Spleen (tissue), 11 donors: ENCODE results near the gene SEMA3A. TPM values are rescaled to one million over a fixed set of nuclear protein-coding genes. Genes with fewer than 3 reads are reported as not detected.
A peak's percentile ranks its signal among the peaks of the same experiment; 100 is the strongest.

ENCODE experiments used
- DNase-seq: peaks from one replicate; pipeline ENCODE4 v3.0.0-alpha.2; 2020
- H3K27ac ChIP-seq, 8 donors: fragments of 200-600 bp; sonication (generic) in 7 of 8; 1 replicate in 4 of 8; 2 replicates in 4 of 8; pipeline versions ENCODE4 v1.5.0 to v1.8.0; 2016 to 2021; ENCODE audit warnings: inconsistent platforms in 4 of 8, mild to moderate bottlenecking in 4 of 8, moderate library complexity in 1 of 8
- H3K27me3 ChIP-seq, 7 donors: fragments of 200-600 bp; sonication (generic) in 6 of 7; replicated peaks in 1 of 7; 1 replicate in 4 of 7; 2 replicates in 3 of 7; pipeline versions ENCODE4 v1.5.0 to v1.8.0; 2016 to 2021; ENCODE audit warnings: inconsistent platforms in 3 of 7, mild to moderate bottlenecking in 1 of 7
- H3K36me3 ChIP-seq, 6 donors: fragments of 200-600 bp; sonication (generic) in 5 of 6; 1 replicate in 4 of 6; 2 replicates in 2 of 6; pipeline versions ENCODE4 v1.5.0 to v1.8.0; 2016 to 2021; ENCODE audit warnings: inconsistent platforms in 2 of 6
- H3K4me1 ChIP-seq, 6 donors: fragments of 200-600 bp; sonication (generic) in 5 of 6; 1 replicate in 3 of 6; 2 replicates in 3 of 6; pipeline versions ENCODE4 v1.5.0 to v1.8.0; 2016 to 2021; ENCODE audit warnings: inconsistent platforms in 3 of 6
- H3K4me3 ChIP-seq, 8 donors: fragments of 200-600 bp; sonication (generic) in 7 of 8; 1 replicate in 4 of 8; 2 replicates in 4 of 8; pipeline versions ENCODE4 v1.5.0 to v1.8.0; 2016 to 2021; ENCODE audit warnings: inconsistent platforms in 4 of 8, mild to moderate bottlenecking in 4 of 8, moderate library complexity in 2 of 8
- H3K9me3 ChIP-seq, 8 donors: fragments of 200-600 bp; sonication (generic) in 7 of 8; 1 replicate in 4 of 8; 2 replicates in 4 of 8; pipeline versions ENCODE4 v1.5.0 to v1.8.0; 2016 to 2021; ENCODE audit warnings: inconsistent platforms in 4 of 8
- POLR2A ChIP-seq, 3 donors: fragments of 450-650 bp; IDR thresholded peaks; one replicate each; pipeline ENCODE4 v1.5.1; 2017; ENCODE audit warnings: antibody characterized with exemption in 3 of 3, mild to moderate bottlenecking in 1 of 3
- POLR2AphosphoS5 ChIP-seq, 3 donors: sonication (generic); formaldehyde crosslinking; IDR thresholded peaks; one replicate each; pipeline ENCODE4 v1.5.1; 2017; ENCODE audit warnings: antibody characterized with exemption in 3 of 3
- WGBS, 5 donors: extraction: QIAGEN DNeasy Blood & Tissue Kit in 3 of 5; methylation state at CpG; one replicate each; pipeline versions ENCODE4 v1.1.5 to v1.1.7; 2013 to 2018; 5-methylcytosine and 5-hydroxymethylcytosine counted together
- intact Hi-C: fragments of 100-400 bp; cut with DNase I; formaldehyde crosslinking; loops from one replicate; pipeline ENCODE4 v1.15.0; 2023; ENCODE audit warnings: low total_unique reads
- polyA plus RNA-seq, 3 donors: library from polyadenylated mRNA; stranded (reverse); fragments of 200-250 nt; gene quantifications; one replicate each; pipeline ENCODE4 v1.2.1, GENCODE V29; 2013
- total RNA-seq, 7 donors: library from RNA; depleted of rRNA in 3 of 7; stranded (reverse); fragments of >200 nt in 3 of 7; fragmentation: NEBNext Ultra II Directional in 4 of 7; extraction: Animal tissue kit (Norgen Biotek cat#: 25700) in 4 of 7; gene quantifications; one replicate each; pipeline versions ENCODE4 v1.1.0 to v1.2.1, GENCODE V29; 2016 to 2021
- TF ChIP-seq, protein P1 (sequence below), 11 experiments: fragments of 200-600 bp in 7 of 11; fragments of 450-650 bp in 4 of 11; sonication (generic) in 4 of 11; IDR thresholded peaks in 8 of 11; conservative IDR thresholded peaks in 3 of 11; 1 replicate in 7 of 11; 2 replicates in 4 of 11; pipeline versions ENCODE4 v1.4.0 to v1.8.0; 2016 to 2021; ENCODE audit warnings: antibody characterized with exemption in 11 of 11, inconsistent platforms in 4 of 11, mild to moderate bottlenecking in 1 of 11
- donor health status: healthy with polysubstance abuse.
- donor health status: DM: no; HTN: no; CAD: no; lungs with moderate emphysema.
- donor health status: DM: no; HTN: no; CAD: no.
- donor health status: Bipolar disorder and iron deficiency.
- donor health status: healthy.
- donor health status: DM: no; HTN: no; CAD: no.
- donor health status: DM: yes; HTN: yes; CAD: no.

The SEMA3A gene
- total and polyA plus RNA-seq, 10 donors = 1.1 to 48.5 (median 15.3) TPM

- Histone ChIP-seq H3K4me1 (no peaks in the 10 kb centered on the region), H3K9me3 (no peaks in the 10 kb centered on the region), H3K27ac (no peak overlapping the region), H3K36me3 (no peaks in the 10 kb centered on the region), H3K27me3 (no peaks in the 10 kb centered on the region), H3K4me3 (no peak overlapping the region)
- no peak for DNase-seq
- WGBS, 5 donors = 0% methylated on average over 1 of the region's 1 CpG
- intact Hi-C loops = no loop called here
- TF ChIP-seq, protein P1, sequence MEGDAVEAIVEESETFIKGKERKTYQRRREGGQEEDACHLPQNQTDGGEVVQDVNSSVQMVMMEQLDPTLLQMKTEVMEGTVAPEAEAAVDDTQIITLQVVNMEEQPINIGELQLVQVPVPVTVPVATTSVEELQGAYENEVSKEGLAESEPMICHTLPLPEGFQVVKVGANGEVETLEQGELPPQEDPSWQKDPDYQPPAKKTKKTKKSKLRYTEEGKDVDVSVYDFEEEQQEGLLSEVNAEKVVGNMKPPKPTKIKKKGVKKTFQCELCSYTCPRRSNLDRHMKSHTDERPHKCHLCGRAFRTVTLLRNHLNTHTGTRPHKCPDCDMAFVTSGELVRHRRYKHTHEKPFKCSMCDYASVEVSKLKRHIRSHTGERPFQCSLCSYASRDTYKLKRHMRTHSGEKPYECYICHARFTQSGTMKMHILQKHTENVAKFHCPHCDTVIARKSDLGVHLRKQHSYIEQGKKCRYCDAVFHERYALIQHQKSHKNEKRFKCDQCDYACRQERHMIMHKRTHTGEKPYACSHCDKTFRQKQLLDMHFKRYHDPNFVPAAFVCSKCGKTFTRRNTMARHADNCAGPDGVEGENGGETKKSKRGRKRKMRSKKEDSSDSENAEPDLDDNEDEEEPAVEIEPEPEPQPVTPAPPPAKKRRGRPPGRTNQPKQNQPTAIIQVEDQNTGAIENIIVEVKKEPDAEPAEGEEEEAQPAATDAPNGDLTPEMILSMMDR (IDR thresholded peaks at IDR 0.05 in 8 of 11, conservative IDR thresholded peaks at IDR 0.05 in 3 of 11) = no peak
- no peak for TF ChIP-seq POLR2A (IDR thresholded peaks at IDR 0.05)
- TF ChIP-seq POLR2AphosphoS5 (IDR thresholded peaks at IDR 0.05) = no peak
Measured at GRCh38 chr7:83996879-83997278, 197.7 kb downstream of the SEMA3A start.

DNA sequence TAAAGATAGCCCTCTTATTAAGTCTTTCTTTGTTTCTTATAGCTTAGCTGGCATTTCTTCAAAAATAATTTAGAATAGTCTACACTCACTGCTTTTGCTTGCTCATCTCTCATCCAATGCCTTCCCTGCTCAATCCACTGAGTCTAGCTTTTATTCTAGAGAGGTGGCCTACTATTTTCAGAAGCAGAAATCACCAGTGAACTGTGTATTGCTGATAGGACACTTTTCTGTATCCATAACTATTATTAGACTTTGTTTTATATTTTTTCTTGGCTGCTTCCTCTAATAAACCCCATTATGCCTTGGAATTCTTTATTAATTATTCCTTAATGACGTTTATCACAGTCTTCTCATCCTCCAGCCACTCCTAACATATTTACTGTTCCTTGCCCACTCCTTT, 206.8 kb downstream of the SEMA3A start:
- no peaks in the 10 kb centered on the region for H3K27me3 ChIP-seq
- H3K9me3 ChIP-seq = no peaks in the 10 kb centered on the region
- WGBS, 5 donors = 65 to 93% (median 72%) methylated on average over 1 of the region's 1 CpG
- intact Hi-C loops = no loop called here
- H3K27ac ChIP-seq = no peak overlapping the region
- no peak for DNase-seq
- H3K4me3 ChIP-seq = no peak overlapping the region
- no peaks in the 10 kb centered on the region for H3K36me3 ChIP-seq
- TF ChIP-seq POLR2AphosphoS5 (IDR thresholded peaks at IDR 0.05) (no peak), POLR2A (IDR thresholded peaks at IDR 0.05) (no peak)
- TF ChIP-seq, protein P1 (IDR thresholded peaks at IDR 0.05 in 8 of 11, conservative IDR thresholded peaks at IDR 0.05 in 3 of 11) = no peak
- H3K4me1 ChIP-seq = no peaks in the 10 kb centered on the region

DNA sequence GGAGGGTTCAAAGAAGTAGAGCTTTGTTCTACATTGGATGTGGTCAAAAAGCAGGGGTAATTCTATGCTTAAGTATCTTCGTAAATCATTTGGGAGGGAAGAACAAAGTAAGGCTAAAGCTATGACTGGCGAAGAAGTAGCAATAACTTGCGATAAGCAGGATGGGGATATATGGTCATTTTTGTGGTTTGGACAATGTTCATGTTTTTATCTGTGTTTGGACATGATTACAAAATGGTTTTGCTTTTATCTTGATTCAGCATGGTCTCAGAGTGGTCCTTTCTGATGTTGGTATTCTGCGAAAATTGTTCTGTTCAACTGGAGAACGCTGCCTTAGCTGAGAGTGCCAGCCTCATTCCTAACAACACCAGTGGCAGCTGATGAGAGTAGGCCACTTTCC, 208.8 kb downstream of the SEMA3A start:
- peaks cover 0 to 4% (median 0%) of the 10 kb centered on the region in 8 donors for H3K9me3 ChIP-seq
- no peak for DNase-seq
- H3K4me3 ChIP-seq = no peak overlapping the region
- H3K27me3 ChIP-seq = no peaks in the 10 kb centered on the region
- intact Hi-C loops = no loop called here
- TF ChIP-seq, protein P1 (IDR thresholded peaks at IDR 0.05 in 8 of 11, conservative IDR thresholded peaks at IDR 0.05 in 3 of 11) = no peak
- no peak for TF ChIP-seq POLR2A (IDR thresholded peaks at IDR 0.05)
- TF ChIP-seq POLR2AphosphoS5 (IDR thresholded peaks at IDR 0.05) = no peak
- no peaks in the 10 kb centered on the region for H3K36me3 ChIP-seq
- H3K27ac ChIP-seq = no peak overlapping the region
- no peaks in the 10 kb centered on the region for H3K4me1 ChIP-seq
- WGBS, 5 donors = 87 to 96% (median 94%) methylated on average over 5 of the region's 5 CpGs

DNA sequence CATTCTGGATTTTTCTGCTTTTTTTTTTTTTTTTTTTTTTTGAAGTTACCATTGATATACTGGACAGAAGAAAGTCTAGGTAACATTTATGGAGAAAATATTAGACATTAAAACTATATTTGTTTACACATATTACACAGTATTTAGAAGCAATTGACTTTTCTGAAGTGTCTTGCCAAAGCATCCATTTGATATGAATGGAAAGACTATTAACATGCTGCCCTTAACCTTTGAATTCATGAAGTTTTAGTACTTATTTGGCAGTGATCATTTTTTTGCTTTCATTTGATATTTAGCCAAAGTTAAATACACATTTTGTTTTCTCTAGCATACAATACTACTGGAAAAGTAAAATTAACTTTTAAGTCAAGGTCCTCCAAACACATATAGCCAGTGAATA, 210.0 kb downstream of the SEMA3A start:
- no peaks in the 10 kb centered on the region for H3K4me1 ChIP-seq

More for the DNA sequence above, 210.0 kb downstream of the SEMA3A start:
- Histone ChIP-seq H3K9me3 (peaks cover 0 to 4% (median 0%) of the 10 kb centered on the region in 8 donors), H3K27ac (peak overlapping the region in 1 of 8 donors; percentile 39), H3K36me3 (no peaks in the 10 kb centered on the region), H3K27me3 (no peaks in the 10 kb centered on the region), H3K4me3 (no peak overlapping the region)
- no peak for TF ChIP-seq POLR2AphosphoS5 (IDR thresholded peaks at IDR 0.05)
- TF ChIP-seq, protein P1 (IDR thresholded peaks at IDR 0.05 in 8 of 11, conservative IDR thresholded peaks at IDR 0.05 in 3 of 11) = no peak
- TF ChIP-seq POLR2A (IDR thresholded peaks at IDR 0.05) = no peak
- no peak for DNase-seq
- intact Hi-C loops = no loop called here
